Activated CD8-positive, alpha-beta memory T cell treated with anti-CD3 and anti-CD28 coated beads for 1 hour (primary cell): ENCODE results near the gene ABCB8.
"Not testable (repeated sequence)": the region's sequence is repeated elsewhere in the genome, so short reads cannot be mapped to it uniquely, and the experiment has no call there.

ENCODE experiments used
- DNase-seq, 2 donors: peaks; one replicate each; pipeline ENCODE4 v3.0.0-alpha.2; 2020; ENCODE audit warnings: low read depth in 1 of 2; ENCODE audit errors: extremely low read depth in 1 of 2

The ABCB8 gene

DNA sequence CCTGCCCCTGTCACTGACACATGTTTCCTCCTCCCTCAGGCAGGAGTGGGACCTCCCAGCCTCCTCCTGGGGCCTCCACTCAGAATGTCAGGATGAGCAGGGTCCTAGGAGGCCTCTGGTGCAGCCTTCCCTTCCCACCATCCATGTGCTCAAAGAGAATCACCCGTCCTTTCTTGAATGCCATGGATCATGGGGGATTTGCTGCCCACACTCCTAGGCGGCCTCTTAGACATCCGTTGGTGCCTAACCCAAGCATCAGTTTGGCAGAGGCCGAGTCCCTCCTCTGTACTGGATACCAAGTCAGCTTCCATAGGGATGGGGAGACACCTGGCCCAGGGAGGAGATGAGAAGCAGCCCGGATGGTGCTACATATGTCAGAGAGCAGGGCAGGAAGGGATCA, 30.4 kb upstream of the ABCB8 start:
- DNase-seq, result no peak

GRCh38 chr7:150998341-150998740, 29.9 kb upstream of the ABCB8 start:
- no peak for DNase-seq

DNA sequence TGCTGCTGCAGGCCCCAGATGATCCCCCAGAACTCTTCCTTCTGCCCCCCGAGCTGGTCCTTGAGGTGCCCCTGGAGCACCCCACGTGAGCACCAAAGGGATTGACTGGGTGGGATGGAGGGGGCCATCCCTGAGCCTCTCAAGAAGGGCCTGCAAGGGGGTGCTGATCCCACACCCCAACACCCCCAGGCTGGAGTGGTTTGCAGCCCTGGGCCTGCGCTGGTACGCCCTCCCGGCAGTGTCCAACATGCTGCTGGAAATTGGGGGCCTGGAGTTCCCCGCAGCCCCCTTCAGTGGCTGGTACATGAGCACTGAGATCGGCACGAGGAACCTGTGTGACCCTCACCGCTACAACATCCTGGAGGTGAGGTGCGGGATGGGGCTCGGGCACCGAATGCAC, 29.2 kb upstream of the ABCB8 start:
- DNase-seq, result no peak

DNA sequence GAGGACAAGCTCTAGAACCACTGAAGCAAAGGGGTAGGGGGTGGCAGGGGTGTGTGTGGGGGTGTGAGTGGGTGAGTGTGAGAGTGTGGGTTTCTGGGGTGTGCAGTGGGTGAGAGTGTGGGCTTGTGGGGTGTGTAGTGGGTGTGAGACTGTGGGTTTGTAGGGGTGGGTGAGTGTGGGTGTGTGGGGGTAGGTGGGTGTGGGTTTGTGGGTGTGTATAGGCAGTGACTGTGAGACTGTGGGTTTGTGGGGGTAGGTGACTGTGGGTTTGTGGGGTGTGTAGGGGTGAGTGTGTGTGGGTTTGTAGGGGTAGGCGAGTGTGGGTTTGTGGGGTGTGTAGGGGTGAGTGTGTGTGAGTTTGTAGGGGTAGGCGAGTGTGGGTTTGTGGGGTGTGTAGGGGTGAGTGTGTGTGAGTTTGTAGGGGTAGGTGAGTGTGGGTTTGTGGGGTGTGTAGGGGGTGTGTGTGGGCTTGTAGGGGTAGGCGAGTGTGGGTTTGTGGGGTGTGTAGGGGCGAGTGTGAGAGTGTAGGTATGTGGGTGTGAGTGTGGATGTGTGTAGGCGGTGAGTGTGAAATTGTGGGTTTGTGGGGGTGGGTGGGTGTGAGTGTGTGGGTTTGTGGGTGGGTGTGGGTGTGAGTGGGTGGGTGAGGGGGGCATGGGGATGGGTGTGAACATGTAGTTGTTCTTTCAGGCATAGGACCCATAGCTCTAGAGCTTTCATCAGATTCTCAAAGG, 28.6 kb upstream of the ABCB8 start:
- DNase-seq, result no peak

- no peak for DNase-seq
Measured at GRCh38 chr7:151000897-151001495, 27.3 kb upstream of the ABCB8 start.

DNA sequence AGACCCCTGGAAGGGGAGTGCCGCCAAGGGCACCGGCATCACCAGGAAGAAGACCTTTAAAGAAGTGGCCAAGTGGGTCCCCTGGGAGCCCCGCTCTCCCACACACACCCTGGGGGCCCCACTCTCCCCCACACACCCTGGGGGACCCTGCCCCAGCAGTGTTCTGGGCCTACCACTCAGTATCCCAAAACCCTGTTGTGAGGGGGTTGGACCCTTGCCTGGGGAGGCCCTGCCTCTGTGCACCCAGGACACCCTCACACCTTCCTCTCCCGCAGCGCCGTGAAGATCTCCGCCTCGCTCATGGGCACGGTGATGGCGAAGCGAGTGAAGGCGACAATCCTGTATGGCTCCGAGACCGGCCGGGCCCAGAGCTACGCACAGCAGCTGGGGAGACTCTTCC, 26.7 kb upstream of the ABCB8 start:
- no peak for DNase-seq

DNA sequence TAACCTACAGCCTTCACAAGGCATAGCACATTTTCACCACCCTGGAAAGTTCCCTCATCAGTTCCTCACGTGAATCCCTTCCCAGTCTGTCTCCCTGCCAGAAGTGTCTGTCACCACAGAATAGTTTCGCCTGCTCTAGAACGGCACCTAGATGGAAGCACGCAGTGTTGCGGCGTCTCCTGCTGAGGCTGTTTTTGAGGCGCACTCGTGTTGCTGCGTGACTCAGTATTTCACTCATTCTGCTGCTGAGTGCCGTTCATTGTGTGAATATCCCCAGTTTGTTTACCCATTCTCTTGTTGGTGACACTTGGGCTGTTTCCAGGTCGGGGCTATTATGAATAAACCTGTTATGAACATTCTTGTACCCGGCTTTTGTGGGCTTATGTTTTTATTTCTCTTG, 24.7 kb upstream of the ABCB8 start:
- DNase-seq, result no peak

DNA sequence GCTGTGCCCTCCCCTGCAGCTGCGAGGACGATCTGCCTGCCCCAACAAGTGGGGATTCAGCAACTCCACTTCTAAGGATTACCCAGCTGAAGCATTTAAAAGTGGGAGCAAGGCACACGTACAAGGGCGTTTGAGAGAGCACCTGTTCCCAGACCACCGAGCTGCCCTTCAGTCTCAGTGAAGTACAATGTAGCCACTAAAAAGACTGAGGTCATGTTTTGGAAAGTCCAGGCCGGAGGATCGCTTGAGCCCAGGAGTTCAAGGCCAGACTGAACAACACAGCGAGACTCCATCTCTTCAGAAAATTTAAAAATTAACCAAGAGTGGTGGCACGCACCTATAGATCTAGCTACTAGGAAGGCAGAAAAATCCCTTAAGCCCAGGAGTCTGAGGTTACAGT, 22.7 kb upstream of the ABCB8 start:
- DNase-seq, result no peak

- no peak for DNase-seq
Measured at GRCh38 chr7:151006590-151007300, 21.5 kb upstream of the ABCB8 start.

DNA sequence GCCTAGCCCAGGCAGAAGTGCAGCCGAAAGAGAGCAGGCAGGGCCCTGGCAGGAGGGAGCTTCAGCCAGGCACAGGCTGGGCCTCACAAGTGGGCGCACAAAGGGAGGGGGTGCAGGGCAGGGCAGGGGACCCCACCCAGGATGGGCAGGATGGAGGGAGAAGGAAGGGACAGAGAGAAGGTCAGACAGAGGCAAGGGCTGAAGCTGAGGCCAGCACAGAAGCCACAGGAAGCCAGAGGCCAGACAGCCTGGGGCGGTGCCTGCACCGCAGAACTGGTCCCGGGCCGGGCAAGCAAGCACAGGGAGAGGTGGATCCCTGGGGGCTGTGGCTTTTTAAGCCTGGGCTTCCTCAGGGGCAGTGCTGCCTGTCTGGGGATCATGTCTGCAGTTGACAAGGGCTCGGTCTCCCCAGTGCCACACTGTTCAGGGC, 20.8 kb upstream of the ABCB8 start:
- no peak for DNase-seq

DNA sequence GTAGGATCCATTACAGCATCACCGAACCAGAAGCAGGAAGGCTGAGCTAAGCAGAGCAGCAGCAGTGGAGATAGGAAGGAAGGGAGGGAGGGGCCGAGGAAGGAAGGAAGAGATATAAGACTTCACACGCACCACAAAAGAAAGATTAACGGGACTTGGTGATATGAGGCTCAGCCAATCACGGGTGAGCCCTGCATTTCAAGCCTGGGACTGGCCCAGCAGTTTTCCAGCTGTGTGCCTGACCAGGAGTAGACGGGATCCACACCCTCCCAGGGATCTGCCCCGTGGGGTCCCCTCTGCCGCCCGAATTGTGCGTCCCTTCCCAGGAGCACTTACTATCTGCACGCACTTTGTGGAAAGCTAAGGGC, 20.1 kb upstream of the ABCB8 start:
- DNase-seq, result no peak

DNA sequence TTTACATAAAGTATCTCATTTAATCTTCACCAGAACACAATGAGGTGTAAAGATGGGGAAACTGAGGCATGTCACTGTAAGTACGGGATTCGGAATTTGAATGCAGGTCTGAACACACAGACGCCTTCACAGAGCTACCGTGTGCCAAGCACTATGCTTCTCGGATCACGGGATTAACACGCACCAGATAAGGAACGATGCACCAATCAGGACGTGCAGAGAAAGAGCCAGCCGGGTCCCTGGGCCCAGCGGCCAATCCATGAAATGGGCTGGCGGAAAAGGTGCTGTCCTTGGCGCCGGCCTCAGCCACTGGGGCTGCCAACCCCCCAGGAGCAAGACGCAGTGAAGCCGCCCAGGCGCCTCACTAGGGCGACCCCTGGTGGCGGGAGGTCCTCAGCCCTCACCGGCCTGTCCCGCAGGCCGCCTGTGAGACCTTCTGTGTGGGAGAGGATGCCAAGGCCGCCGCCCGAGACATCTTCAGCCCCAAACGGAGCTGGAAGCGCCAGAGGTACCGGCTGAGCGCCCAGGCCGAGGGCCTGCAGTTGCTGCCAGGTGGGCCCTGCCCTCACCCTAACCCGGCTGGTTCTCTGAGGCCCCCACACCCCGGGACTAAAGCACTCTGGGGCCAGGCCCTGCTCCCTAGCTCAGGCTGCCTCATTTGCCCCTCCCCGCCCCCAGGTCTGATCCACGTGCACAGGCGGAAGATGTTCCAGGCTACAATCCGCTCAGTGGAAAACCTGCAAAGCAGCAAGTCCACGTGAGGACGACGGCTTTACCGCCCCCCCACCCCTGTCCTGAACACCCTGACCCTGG, 19.5 kb upstream of the ABCB8 start:
- peak in 1 of 2 donors; percentile 70 for DNase-seq

GRCh38 chr7:151009327-151010036, 18.8 kb upstream of the ABCB8 start:
- DNase-seq, result no peak

DNA sequence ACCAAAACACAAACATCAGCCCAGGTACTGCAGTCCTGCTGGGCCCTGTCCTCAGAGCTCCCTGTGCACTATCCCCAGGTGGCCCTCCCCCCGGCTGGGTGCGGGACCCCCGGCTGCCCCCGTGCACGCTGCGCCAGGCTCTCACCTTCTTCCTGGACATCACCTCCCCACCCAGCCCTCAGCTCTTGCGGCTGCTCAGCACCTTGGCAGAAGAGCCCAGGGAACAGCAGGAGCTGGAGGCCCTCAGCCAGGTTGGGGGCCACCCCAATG, 18.3 kb upstream of the ABCB8 start:
- no peak for DNase-seq

GRCh38 chr7:151010307-151011096, 17.7 kb upstream of the ABCB8 start:
- no peak for DNase-seq

GRCh38 chr7:151011097-151011409, 17.2 kb upstream of the ABCB8 start:
- DNase-seq, result no peak

DNA sequence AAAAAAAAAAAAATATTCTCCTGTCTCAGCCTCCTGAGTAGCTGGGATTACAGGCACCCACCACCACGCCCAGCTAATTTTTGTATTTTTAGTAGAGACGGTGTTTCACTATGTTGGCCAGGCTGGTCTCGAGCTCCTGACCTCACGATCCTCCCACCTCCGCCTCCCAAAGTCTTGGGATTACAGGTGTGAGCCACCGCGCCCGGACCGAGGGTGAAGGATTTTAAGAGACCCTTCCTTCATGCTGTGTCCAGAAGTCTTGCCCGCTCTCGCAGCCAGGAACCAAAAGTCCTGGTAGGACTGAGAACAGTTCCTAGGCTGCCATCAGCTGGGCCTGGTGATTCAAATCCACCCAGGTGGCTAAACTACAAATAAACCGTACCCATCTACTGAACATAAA, 16.6 kb upstream of the ABCB8 start:
- not testable (repeated sequence) for DNase-seq

GRCh38 chr7:151012031-151012692, 16.1 kb upstream of the ABCB8 start:
- no peak for DNase-seq

DNA sequence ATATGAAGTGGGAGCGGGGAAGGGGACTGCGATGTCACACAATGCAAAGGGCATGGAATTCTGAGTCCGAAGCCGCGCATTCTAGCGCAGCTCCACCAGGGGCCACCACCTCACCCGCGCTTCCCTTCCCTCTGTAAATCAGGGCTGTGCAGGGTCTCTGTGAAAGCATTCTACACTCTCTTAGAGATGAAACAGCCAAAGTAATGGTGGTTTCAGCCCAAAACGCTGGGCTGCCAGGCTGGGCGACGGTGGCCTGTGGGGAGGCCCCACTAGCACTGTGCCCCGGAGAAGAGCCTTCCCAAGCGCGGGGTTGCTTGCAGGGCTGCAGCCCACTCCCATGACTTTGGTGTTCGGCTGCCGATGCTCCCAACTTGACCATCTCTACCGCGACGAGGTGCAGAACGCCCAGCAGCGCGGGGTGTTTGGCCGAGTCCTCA, 15.3 kb upstream of the ABCB8 start:
- DNase-seq, result no peak

GRCh38 chr7:151013356-151013732, 14.9 kb upstream of the ABCB8 start:
- DNase-seq, result no peak
